ENCODE measurements around the gene GPN1. TPM values are rescaled to one million over a fixed set of nuclear protein-coding genes. Genes with fewer than 3 reads are reported as not detected.

GPN1 gene
- total and polyA plus RNA-seq, 8 donors = 10.1 to 68.7 (median 29.9) TPM

- H3K4me1 ChIP-seq = peaks cover 22 to 53% (median 31%) of the 10 kb centered on the region in 4 donors
- H3K9me3 ChIP-seq = peaks cover 0 to 32% (median 17%) of the 10 kb centered on the region in 4 donors
- peak; percentile 84 to 97 for DNase-seq
- H3K27ac ChIP-seq = peak within 1 kb of the TSS; percentile 28 to 82 (median 77)
- no peaks in the 10 kb centered on the region for H3K27me3 ChIP-seq
- WGBS, 5 donors = 0 to 1% (median 0%) methylated on average over 35 to 38 of the region's 38 CpGs
- intact Hi-C loops (cut with DNase I; ENCODE audit: low total_unique reads) = no loop called here
- TF ChIP-seq EP300 (IDR thresholded peaks at IDR 0.05) (no peak), POLR2A (IDR thresholded peaks at IDR 0.05) (peak in 1 of 4 donors; percentile 39), POLR2AphosphoS5 (IDR thresholded peaks at IDR 0.05) (peak; percentile 69 to 91 (median 74))
- peak within 1 kb of the TSS; percentile 55 to 78 (median 70) for H3K4me3 ChIP-seq
- H3K36me3 ChIP-seq = peaks cover 0 to 11% (median 0%) of the 10 kb centered on the region in 4 donors
Observed at GRCh38 chr2:27582695-27583389, 46.0 kb upstream of the GPN1 start, which contains the start of gene ZNF512. TSS of gene ZNF512 (plus strand) at chr2:27583042. CDS start at chr2:27583113, 71 bp downstream.

- Histone ChIP-seq H3K4me1 (peaks cover 22 to 53% (median 31%) of the 10 kb centered on the region in 4 donors), H3K4me3 (peak overlapping the region; percentile 55 to 78 (median 70)), H3K9me3 (peaks cover 0 to 25% (median 11%) of the 10 kb centered on the region in 4 donors), H3K27me3 (no peaks in the 10 kb centered on the region), H3K36me3 (peaks cover 0 to 6% (median 0%) of the 10 kb centered on the region in 4 donors), H3K27ac (peak overlapping the region; percentile 28 to 82 (median 77))
- peak in 1 of 2 donors; percentile 32 for DNase-seq
- intact Hi-C loops (cut with DNase I; ENCODE audit: low total_unique reads) = no loop called here
- no peak for TF ChIP-seq POLR2AphosphoS5 (IDR thresholded peaks at IDR 0.05)
- no peak for TF ChIP-seq EP300 (IDR thresholded peaks at IDR 0.05)
- no peak for TF ChIP-seq CTCF (IDR thresholded peaks at IDR 0.05)
- no peak for TF ChIP-seq POLR2A (IDR thresholded peaks at IDR 0.05)
- 2 to 7% (median 5%) methylated on average over 11 to 12 of the region's 12 CpGs for WGBS, 5 donors
Observed at GRCh38 chr2:27583390-27583915, 45.4 kb upstream of the GPN1 start.

GRCh38 chr2:27584597-27584996, 44.3 kb upstream of the GPN1 start:
- 75 to 88% (median 81%) methylated on average over 3 of the region's 3 CpGs for WGBS, 5 donors

GRCh38 chr2:27587025-27587424, 41.8 kb upstream of the GPN1 start:
- Histone ChIP-seq H3K4me3 (no peak overlapping the region), H3K9me3 (peaks cover 7 to 18% (median 10%) of the 10 kb centered on the region in 4 donors), H3K27ac (no peak overlapping the region), H3K4me1 (peaks cover 22 to 53% (median 31%) of the 10 kb centered on the region in 4 donors), H3K27me3 (no peaks in the 10 kb centered on the region), H3K36me3 (no peaks in the 10 kb centered on the region)
- no peak for DNase-seq
- TF ChIP-seq EP300 (IDR thresholded peaks at IDR 0.05) (no peak), CTCF (IDR thresholded peaks at IDR 0.05) (no peak), POLR2AphosphoS5 (IDR thresholded peaks at IDR 0.05) (no peak), POLR2A (IDR thresholded peaks at IDR 0.05) (no peak)
- intact Hi-C loops (cut with DNase I; ENCODE audit: low total_unique reads) = no loop called here
- 80 to 93% (median 91%) methylated on average over 2 of the region's 2 CpGs for WGBS, 5 donors

More at GRCh38 chr2:27584597-27584996, 44.3 kb upstream of the GPN1 start:
- intact Hi-C loops (cut with DNase I; ENCODE audit: low total_unique reads) = no loop called here
- Histone ChIP-seq H3K9me3 (peaks cover 0 to 14% (median 4%) of the 10 kb centered on the region in 4 donors), H3K36me3 (no peaks in the 10 kb centered on the region), H3K4me3 (peak overlapping the region in 2 of 4 donors; percentile 77 to 78), H3K27ac (no peak overlapping the region), H3K27me3 (no peaks in the 10 kb centered on the region), H3K4me1 (peaks cover 22 to 53% (median 31%) of the 10 kb centered on the region in 4 donors)
- TF ChIP-seq POLR2A (IDR thresholded peaks at IDR 0.05) = no peak
- no peak for TF ChIP-seq CTCF (IDR thresholded peaks at IDR 0.05)
- no peak for DNase-seq

All from stomach (tissue), 9 donors.